WTC11 (cell line): ENCODE measurements around the gene ZNF282. TPM values are rescaled to one million over a fixed set of nuclear protein-coding genes. Genes with fewer than 3 reads are reported as not detected.

Experiments used
- ATAC-seq: fragments of 200-7000 bp; cut with Tn5 transposase; 2 replicates; pipeline ENCODE4 v1.10.0; 2021; ENCODE audit warnings: mild to moderate bottlenecking, moderate library complexity
- CTCF ChIA-PET: fragments of 300-600 bp; sonication (Branson Sonifier 250); formaldehyde crosslinking; loops from one replicate; lab custom pipeline; 2021; ENCODE audit warnings: antibody characterized with exemption; lab: Charles Lee
- POLR2A ChIA-PET: fragments of 350-600 bp; sonication (Branson Sonifier 250); formaldehyde crosslinking; loops from one replicate; lab custom pipeline; 2021; ENCODE audit warnings: antibody characterized with exemption; lab: Charles Lee
- DNase-seq: peaks from one replicate; pipeline ENCODE4 v3.0.0; 2021; ENCODE audit warnings: low spot score
- H3K27ac Mint-ChIP-seq: 2 replicates; pipeline ENCODE4 v1.8.0; 2021; ENCODE audit warnings: mixed read lengths
- H3K27me3 Mint-ChIP-seq: 2 replicates; pipeline ENCODE4 v1.8.0; 2021; ENCODE audit warnings: low read depth, mild to moderate bottlenecking, moderate library complexity, mixed read lengths
- H3K36me3 Mint-ChIP-seq: 2 replicates; pipeline ENCODE4 v1.8.0; 2021; ENCODE audit warnings: mixed read lengths
- H3K4me1 Mint-ChIP-seq: 2 replicates; pipeline ENCODE4 v1.8.0; 2022; ENCODE audit warnings: mixed read lengths
- H3K4me3 Mint-ChIP-seq: 2 replicates; pipeline ENCODE4 v1.8.0; 2021; ENCODE audit warnings: mild to moderate bottlenecking, moderate library complexity, mixed read lengths
- H3K9me3 Mint-ChIP-seq: 2 replicates; pipeline ENCODE4 v1.8.0; 2021; ENCODE audit warnings: mixed read lengths
- AR ChIP-seq: fragments of 250-450 bp; sonication (Bioruptor Pico); IDR thresholded peaks from 2 replicates; pipeline ENCODE4 v1.9.0; 2021; ENCODE audit warnings: mild to moderate bottlenecking
- ATF1 ChIP-seq: sonication (generic); formaldehyde crosslinking; IDR thresholded peaks from 2 replicates; pipeline ENCODE4 v1.8.1; 2023; ENCODE audit warnings: mild to moderate bottlenecking, moderate library complexity, missing genetic modification reagents
- NFYB ChIP-seq: sonication (generic); formaldehyde crosslinking; conservative IDR thresholded peaks from 2 replicates; pipeline ENCODE4 v1.8.0; 2022; ENCODE audit warnings: low read depth, missing genetic modification reagents
- USF1 ChIP-seq: sonication (generic); formaldehyde crosslinking; IDR thresholded peaks from 2 replicates; pipeline ENCODE4 v1.8.0; 2022; ENCODE audit warnings: mild to moderate bottlenecking, missing genetic modification reagents
- ZBTB43 ChIP-seq: sonication (generic); formaldehyde crosslinking; IDR thresholded peaks from 2 replicates; pipeline ENCODE4 v1.8.1; 2023; ENCODE audit warnings: mild to moderate bottlenecking, missing genetic modification reagents
- ZNF219 ChIP-seq: sonication (generic); formaldehyde crosslinking; IDR thresholded peaks from 2 replicates; pipeline ENCODE4 v1.8.0; 2023; ENCODE audit warnings: missing genetic modification reagents, mild to moderate bottlenecking, borderline replicate concordance
- ZNF263 ChIP-seq: sonication (generic); formaldehyde crosslinking; IDR thresholded peaks from 2 replicates; pipeline ENCODE4 v1.8.1; 2022; ENCODE audit warnings: low read depth, mild to moderate bottlenecking, moderate library complexity, missing genetic modification reagents
- ZNF532 ChIP-seq: fragments of 250-450 bp; sonication (Bioruptor Pico); IDR thresholded peaks from 2 replicates; pipeline ENCODE4 v1.9.0; 2021; ENCODE audit warnings: mild to moderate bottlenecking, borderline replicate concordance
- ZNF671 ChIP-seq: fragments of 250-450 bp; sonication (Bioruptor Pico); IDR thresholded peaks from 2 replicates; pipeline ENCODE4 v1.8.0; 2021; ENCODE audit warnings: mild to moderate bottlenecking
- total RNA-seq: library from RNA; stranded (reverse); gene quantifications from 3 replicates; pipeline ENCODE4 v1.2.3, GENCODE V29; 2021
- TF ChIP-seq, protein P1 (sequence below): sonication (generic); formaldehyde crosslinking; IDR thresholded peaks from 2 replicates; pipeline ENCODE4 v1.8.0; 2023; ENCODE audit warnings: missing genetic modification reagents
- TF ChIP-seq, protein P2 (sequence below): sonication (generic); formaldehyde crosslinking; IDR thresholded peaks from 2 replicates; pipeline ENCODE4 v1.8.1; 2023; ENCODE audit warnings: mild to moderate bottlenecking, missing genetic modification reagents, borderline replicate concordance

The ZNF282 gene
- total RNA-seq, 1 experiment from 2014 or later, result 38.5 TPM

GRCh38 chr7:149224352-149224751, 29.0 kb downstream of the ZNF282 start:
- H3K4me3 Mint-ChIP-seq, result no peak overlapping the region
- TF ChIP-seq AR (CRISPR knock-in tag) (no peak), ZNF671 (CRISPR knock-in tag) (no peak), NFYB (CRISPR knock-in tag) (no peak), USF1 (no peak), ZNF219 (CRISPR knock-in tag) (no peak), ZNF532 (CRISPR knock-in tag) (no peak), ZBTB43 (no peak), ZNF263 (CRISPR knock-in tag) (no peak), ATF1 (CRISPR knock-in tag) (no peak)
- TF ChIP-seq, protein P1, sequence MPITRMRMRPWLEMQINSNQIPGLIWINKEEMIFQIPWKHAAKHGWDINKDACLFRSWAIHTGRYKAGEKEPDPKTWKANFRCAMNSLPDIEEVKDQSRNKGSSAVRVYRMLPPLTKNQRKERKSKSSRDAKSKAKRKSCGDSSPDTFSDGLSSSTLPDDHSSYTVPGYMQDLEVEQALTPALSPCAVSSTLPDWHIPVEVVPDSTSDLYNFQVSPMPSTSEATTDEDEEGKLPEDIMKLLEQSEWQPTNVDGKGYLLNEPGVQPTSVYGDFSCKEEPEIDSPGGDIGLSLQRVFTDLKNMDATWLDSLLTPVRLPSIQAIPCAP (CRISPR knock-in tag), result no peak
- TF ChIP-seq, protein P2, sequence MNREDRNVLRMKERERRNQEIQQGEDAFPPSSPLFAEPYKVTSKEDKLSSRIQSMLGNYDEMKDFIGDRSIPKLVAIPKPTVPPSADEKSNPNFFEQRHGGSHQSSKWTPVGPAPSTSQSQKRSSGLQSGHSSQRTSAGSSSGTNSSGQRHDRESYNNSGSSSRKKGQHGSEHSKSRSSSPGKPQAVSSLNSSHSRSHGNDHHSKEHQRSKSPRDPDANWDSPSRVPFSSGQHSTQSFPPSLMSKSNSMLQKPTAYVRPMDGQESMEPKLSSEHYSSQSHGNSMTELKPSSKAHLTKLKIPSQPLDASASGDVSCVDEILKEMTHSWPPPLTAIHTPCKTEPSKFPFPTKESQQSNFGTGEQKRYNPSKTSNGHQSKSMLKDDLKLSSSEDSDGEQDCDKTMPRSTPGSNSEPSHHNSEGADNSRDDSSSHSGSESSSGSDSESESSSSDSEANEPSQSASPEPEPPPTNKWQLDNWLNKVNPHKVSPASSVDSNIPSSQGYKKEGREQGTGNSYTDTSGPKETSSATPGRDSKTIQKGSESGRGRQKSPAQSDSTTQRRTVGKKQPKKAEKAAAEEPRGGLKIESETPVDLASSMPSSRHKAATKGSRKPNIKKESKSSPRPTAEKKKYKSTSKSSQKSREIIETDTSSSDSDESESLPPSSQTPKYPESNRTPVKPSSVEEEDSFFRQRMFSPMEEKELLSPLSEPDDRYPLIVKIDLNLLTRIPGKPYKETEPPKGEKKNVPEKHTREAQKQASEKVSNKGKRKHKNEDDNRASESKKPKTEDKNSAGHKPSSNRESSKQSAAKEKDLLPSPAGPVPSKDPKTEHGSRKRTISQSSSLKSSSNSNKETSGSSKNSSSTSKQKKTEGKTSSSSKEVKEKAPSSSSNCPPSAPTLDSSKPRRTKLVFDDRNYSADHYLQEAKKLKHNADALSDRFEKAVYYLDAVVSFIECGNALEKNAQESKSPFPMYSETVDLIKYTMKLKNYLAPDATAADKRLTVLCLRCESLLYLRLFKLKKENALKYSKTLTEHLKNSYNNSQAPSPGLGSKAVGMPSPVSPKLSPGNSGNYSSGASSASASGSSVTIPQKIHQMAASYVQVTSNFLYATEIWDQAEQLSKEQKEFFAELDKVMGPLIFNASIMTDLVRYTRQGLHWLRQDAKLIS, result no peak
- no peak for ATAC-seq
- H3K27ac Mint-ChIP-seq, result no peak overlapping the region
- no peaks in the 10 kb centered on the region for H3K27me3 Mint-ChIP-seq
- no peak for DNase-seq
- peaks cover 26% of the 10 kb centered on the region for H3K36me3 Mint-ChIP-seq
- ChIA-PET POLR2A (no interaction called here), CTCF (no interaction called here)
- H3K4me1 Mint-ChIP-seq, result no peaks in the 10 kb centered on the region; the same call in 1 of the 2 replicates
- no peaks in the 10 kb centered on the region for H3K9me3 Mint-ChIP-seq
